ENCODE results near the gene ABCA6.
"Not testable (repeated sequence)": the region's sequence is repeated elsewhere in the genome, so short reads cannot be mapped to it uniquely, and the experiment has no call there.

The ABCA6 gene

DNA sequence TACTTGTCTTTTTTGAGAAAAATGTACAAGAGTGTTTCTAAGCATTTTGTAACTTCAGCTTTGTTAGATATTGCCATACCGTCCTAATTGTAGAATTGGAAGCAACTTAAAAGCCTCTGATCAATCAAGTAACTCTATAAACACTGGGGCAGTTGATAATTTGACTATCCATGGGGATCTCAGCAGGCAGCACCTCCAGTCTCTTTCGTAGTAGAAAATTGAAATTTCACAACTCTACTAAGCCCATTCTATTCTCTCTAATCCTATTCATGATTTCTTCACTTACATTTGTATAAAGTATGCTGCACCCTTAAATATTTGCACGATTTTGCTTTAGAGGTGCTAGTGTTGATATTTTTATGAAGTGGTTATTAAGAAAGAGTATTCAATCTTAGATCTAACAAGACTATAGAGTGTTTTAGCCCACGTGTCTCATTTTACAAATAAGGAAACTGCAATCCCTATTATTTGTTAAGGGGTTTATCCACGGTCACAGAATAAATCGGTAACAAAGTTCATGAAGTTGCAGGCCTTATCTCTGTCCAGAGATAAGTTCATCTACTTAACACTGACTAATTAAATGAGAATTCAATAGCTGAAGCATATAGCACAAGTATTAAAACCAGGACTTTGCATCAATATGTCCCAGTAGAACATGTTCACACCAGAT lies 10.9 kb downstream of the ABCA6 start:
- DNase-seq: no peak

DNA sequence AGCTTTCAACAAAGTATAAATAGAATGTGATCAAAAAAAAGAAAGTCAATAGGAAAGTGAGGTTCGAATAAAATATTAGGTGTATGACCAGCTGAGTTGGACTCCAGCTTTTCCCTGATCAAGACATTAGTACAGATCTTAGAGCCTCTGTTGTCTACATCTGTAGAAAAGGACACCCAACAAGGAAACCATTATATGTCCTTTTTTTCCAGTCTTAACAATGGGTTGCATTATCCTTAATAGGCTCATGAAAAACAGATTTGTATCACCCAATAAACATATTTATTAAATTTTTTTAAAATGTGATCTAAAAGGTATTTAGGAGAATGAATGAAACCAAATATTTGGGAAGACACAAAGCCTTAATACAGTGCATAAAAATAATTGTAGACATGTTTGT lies 18.1 kb downstream of the ABCA6 start:
- DNase-seq: no peak

DNA sequence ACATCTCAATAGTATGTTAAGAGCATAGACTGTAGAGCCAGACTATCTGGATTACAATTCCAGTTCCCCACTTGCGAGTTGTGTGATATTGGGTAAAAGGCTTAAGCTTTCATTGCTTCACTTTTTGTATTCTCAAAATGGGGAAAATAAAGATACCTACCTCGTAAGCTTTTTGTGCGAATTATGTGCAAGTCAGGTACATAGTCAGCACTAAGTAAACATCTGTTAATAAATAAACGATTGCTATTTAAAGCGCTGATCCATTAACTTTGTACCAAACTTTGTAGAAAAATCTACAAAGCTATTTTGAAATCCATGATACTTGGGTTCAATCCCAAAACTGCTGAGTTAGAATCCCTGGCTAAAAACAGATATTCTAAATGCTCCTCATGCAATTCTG lies 19.6 kb downstream of the ABCA6 start:
- DNase-seq: no peak

DNA sequence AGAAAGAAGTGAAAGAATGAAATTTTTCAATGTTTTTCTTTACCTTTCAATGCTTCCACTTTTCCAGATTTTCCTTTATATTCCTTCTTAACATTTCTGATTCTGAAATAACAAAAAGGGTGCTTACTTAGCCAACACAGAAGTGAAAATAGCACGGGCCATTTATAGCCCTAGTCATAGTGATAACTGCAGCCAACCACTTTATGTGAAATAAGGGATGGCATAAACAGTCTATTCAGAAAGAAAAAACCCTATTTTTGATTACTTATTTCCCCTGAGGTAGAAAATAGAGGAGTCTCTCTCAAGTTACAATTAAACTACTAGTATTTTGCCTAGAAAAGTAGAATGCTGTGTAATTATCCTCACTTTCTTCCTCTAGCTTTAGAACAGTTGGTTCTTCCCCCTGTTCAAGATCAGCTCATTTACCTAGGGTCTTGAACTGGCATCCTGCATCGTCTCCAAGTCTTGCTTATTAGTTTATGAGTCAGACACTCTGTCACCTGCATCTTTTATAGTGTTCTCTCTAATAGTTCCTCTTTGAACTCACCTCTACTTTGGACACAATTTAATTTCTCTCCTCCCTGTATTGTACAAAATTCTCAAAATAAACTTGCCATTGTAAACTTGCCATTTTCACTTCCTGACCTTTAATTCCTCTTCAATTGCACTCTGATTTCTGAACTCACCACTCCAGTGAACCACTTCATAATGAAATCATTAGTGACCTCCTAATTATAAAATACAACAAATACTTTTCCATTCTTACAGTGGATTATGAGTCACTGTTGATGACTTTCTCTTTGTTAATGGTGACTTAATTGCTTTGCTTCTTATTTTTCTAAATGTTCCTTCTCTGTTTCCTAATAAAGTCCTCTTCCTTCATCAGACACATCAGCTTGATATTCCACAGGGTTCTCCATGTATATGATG lies 23.6 kb downstream of the ABCA6 start:
- DNase-seq: no peak

DNA sequence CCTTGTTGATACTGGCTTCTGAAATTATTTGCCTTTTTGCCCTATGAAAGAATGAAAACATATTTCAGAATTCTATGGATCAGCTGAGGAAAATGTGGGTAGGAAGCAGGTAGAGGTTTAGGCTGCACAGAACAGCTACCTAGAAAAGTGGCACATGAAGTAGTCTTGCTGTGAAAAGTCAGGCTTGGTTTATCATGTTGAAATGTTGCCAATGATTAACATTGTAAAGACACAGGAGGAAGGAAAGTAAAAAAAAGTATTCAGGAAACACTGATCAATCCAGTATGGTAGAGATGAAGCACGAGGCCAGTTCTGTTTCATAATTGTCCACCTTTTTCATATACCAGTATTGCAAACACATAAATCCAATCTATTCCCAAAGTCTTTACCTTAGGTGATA lies 29.9 kb downstream of the ABCA6 start:
- DNase-seq: no peak

DNA sequence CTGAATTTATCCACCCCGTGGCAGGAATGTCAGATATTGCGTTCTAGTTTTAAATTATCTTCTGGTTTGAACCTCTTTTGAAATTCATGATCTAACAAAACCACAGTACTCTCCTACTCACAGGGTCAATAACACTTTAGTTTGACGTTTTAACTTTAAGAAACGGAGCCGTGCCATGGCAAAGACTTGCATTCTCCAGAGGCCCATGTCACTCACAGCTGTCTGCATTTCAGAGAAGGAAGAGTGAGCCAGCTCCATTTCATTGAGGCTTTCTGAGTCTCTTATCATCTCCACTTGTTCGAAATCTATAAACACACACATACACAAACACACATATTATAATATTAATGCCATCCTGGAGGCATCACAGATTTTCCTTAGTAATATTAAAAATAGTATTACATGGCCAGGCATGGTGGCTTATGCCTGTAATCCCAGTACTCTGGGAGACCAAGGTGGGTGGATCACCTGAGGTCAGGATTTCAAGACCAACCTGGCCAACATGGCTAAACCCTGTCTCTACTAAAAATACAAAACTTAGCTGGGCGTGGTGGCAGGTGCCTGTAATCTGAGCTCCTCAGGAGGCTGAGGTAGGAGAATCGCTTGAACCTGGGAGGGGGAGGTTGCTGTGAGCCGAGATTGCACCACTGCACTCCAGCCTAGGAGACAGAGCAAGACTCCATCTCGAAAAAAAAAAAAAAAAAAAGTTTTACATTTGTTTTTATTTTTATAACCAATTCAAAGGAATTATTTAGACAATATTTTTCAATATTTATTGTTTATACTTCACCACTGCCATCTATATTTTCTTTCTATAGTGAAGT lies 35.6 kb downstream of the ABCA6 start:
- no peak for DNase-seq

DNA sequence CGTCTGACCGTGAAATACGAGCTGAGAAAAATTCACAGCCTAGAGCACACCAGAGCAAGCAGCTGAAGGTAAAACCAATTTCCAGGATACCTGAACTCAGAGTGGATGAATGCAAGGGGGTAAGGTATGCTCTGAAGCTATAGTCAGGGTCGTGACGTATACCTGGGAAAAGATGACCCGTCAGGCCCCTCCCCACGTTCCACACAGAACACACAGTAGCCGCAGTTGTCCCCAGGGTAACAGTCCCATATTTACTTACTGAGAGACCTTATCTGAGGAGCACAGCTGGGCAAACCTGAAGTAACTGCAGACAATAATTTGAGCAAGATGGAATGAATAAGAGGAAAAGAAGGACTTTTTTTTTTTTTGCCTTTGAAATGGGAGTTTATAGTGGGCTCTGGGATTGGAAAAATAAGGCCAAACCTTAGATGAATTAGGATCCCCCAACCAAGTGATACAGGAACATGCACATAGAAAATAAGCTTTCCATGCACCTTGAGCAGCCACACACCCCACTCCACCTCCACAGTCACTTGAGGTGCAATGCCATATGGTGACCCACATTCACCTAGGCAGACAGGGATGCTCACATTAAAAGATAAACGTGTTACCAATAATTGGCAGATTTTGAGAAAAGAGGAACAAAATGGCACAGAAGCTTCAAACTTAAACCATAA lies 38.0 kb downstream of the ABCA6 start:
- DNase-seq: no peak

DNA sequence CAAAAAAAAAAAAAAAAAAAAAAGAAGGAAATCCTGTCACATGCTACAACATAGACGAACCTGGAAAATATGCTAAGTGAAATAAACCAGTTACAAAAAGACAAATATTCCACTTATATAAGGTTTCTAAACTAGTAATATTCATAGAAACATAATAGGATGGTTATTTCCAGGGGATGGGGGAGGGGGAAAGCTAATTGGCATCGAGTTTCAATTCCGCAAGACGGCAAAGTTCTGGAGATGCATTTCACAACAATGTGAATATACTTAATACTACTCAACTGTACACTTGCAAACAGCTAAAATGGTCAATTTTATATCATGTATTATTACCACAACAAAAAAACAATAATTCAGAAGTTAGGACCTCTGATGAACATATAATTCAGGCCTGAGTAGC lies 43.1 kb downstream of the ABCA6 start:
- no peak for DNase-seq

DNA sequence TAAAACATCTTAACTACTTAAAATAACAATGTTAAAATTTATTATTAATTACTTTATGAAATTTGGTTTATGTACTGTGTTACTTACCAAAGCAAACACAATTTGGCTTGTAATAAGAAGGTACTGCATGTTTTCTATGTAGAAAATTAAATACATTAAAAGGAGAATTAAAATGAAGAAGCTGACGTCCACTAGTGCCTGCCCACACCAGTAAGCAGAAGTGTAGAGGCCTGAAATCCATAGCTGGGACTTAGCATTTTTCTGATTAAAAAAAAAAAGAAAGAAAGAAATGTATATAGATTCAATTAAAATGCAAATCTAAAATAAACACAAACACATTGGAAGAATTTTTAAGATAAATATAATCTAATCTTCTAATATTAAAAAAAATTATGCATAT lies 45.2 kb downstream of the ABCA6 start:
- DNase-seq: no peak

DNA sequence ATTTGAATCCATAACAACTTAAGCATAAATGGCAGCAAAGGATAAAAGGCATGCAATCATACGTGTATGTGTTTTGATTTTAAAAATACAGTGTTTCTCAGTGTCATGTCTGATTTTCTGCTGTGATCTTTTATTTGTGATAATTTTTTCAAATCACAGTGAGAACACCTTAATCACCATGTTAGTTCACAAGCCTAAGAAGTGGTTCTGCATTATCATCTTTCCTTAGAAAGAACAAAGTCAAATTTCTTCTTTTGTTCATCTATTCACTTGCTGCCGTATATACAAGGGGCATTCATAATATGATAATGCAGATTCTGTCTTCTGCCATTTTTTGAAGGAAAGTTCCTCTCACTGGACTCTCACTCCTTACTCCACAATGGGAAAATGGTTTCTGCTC lies 47.7 kb downstream of the ABCA6 start:
- DNase-seq: no peak

DNA sequence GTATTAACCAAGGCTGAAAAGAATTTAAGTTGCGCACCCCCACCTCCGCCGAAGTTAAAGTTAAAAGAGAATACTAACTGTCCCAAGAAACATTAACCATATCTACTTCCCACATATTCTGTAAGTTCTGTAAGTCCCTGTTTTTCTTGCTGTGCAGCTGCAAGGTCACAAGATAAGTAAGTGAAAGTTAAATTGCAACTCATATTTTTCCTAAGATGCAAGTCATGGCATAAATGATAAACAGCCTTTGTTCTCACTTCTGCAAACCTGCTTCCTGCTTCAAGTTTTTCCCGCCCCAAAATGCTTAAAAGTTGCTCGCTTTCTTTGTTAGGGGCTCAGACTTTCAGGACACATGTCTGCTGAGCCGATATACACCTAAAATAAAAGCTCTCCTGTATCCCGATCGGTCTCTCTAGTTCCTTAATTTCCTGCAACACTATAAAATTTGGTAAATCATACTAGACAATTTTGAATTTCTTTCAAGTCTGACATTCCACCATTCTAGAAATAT lies 48.4 kb downstream of the ABCA6 start:
- DNase-seq: no peak

DNA sequence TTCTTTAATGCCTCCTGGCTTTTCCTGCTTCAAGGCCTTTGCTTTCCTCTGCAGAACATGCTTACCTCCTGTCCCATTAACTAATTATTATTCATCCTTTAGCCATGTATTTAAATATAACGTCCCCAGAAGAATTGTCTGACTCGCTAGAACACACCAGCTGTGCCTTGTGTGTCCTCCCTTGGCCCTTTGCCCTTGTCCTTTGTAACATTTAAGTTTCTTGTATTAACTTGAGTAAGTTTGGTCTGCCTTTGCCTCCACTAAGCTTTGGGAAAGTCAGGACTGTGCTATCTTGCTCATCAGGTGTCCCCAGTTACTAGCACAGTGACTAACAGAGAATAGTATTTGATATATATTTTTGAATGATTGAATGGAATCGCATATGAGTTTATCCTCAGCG lies 51.3 kb downstream of the ABCA6 start:
- no peak for DNase-seq

DNA sequence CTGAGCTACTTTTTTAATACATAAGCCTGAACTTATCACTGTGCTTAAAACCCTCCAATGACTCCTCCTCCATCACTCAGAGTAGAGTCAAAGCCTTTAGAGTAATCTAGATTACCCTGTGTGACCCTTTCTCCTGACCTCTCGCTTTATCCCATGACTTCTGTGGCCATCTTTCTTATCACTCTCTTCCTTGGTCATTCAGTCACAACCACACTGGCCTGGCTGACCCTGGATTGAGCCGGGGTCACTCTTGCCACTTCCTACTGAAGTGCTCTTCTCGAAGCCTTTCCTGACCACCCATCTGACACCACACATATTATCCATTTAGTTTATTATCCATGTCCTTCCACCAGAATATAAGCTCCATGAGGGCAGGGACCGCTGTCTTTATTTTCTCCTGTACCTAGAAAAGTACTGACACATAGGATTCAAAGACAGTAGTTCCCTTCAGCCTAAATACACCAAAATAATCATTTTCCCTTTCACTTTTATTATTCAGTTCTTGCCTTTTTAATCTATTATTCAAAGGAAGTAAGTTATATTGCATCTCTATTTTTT lies 53.0 kb downstream of the ABCA6 start:
- DNase-seq: no peak

DNA sequence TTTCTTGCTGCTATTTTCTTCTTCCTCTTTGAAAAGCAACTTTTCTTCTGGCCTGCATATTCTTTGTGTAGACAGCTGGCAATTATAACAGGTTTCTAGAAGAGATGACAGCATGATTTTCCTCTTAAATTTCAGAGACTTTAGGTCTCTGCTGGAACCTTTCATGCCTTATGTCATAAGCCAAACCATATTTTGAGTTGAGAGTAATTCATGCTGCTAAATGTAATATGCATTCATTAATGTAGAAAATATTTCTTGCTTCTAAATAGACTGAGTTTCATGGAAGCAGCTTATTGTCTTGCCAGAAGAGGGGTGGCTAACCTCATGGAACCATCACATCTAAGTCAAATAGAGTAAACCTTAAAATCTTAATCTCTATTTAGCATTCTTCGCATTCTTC lies 55.1 kb downstream of the ABCA6 start:
- no peak for DNase-seq

DNA sequence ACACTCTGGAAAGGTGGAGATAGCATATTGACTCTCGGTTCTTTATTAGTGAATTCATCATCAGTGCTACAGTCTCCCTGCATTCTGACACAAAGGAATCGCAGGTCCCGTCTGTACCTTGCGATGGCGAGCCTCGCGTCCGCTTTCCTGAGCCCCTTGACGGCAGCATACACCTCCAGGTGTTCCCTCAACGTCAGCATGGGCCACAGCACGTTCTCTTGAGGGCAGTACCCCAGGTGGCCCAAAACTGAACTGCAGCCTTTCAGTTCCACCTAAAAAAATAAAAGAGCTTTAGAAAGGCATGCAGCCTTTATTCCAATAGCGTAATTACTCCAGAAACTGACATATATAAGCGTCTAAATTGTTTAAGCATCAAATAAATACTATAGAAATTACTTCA lies 56.8 kb downstream of the ABCA6 start:
- DNase-seq: no peak

DNA sequence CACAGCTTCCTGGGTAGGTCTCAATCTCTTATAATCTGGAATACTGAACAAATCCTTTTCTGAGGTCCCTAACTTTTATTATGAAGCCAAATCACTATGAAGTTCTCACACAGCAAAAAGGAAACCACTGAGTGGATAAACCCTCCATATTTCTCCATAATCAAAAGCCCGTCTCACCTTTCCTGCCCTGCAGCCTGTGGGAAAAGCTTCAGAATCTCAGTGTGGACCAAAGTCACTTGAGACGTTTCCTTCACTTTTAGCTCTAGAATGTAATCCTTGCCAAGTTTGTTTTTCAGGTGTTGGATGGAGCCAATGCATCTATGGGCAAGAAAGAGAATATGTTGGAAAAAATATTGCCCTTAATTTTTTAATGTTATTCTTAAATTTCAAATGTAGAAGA lies 59.0 kb downstream of the ABCA6 start:
- no peak for DNase-seq

DNA sequence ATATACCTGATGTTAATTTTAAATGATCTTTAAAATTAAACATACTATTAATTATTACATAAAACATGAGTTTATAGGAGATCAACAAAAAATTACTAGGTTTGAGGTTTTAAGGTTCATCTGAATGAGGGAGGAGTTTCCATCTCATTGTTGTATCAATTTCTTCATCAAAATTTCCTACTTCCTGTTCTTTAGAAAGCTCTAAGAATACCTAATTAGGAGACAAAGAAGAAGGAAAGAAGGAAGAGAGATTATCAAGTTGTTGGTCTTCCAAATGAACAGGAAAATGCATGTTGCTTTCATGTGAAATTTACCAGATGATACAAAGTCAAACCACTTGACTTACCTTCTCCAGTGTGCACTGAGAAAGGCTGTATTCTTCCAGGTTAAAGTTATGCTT lies 62.8 kb downstream of the ABCA6 start:
- no peak for DNase-seq

DNA sequence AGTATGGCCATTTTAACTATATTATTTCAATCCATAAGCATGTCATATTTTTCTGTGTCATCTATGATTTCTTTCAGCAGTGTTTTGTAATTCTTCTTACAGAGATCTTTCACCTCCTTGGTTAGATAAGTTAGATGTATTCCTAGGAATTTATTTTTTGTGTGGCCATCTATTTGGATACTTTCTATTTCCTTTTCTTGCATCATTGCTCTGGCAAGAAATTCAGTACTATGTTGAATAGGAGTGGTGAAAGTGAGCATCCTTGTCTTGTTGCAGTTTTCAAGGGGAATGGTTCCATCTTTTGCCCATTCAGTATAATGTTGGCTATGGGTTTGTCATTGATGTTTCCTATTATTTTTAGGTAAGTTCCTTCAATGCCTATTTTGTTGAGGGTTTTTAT lies 65.9 kb downstream of the ABCA6 start:
- DNase-seq: no peak

DNA sequence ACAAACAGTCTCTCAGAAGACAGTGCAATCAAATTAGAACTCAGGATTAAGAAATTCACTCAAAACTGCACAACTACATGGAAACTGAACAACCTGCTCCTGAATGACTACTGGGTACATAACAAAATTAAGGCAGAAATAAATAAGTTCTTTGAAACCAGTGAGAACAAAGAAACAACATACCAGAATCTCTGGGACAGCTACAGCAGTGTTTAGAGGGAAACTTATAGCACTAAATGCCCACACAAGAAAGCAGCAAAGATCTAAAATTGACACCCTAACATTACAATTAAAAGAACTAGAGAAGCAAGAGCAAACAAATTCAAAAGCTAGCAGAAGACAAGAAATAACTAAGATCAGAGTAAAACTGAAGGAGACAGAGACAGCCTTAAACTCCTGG lies 68.3 kb downstream of the ABCA6 start:
- not testable (repeated sequence) for DNase-seq

DNA sequence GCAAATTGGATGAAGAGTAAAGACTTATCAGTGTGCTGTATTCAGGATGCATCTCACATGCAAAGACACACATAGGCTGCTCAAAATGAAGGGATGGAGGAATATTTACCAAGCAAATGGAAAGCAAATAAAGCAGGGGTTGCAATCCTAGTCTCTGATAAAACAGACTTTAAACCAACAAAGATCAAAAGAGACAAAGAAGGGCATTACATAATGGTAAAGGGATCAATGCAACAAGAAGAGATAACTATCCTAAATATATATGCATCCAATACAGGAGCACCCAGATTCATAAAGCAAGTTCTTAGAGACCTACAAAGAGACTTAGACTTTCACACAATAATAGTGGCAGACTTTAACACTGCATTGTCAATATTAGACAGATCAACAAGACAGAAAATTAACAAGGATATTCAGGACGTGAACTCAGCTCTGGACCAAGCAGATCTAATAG lies 68.9 kb downstream of the ABCA6 start:
- DNase-seq: not testable (repeated sequence)

DNA sequence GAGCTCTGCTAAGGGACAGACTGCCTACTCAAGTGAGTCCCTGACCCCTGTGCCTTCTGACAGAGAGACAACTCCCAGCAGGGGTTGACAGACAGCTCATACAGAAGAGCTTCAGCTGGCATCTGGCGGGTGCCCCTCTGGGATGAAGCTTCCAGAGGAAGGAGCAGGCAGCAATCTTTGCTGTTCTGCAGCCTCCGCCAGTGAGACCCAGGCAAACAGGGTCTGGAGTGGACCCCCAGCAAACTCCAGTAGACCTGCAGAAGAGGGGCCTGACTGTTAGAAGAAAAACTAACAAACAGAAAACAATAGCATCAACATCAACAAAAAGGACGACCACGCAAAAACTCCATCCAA lies 70.5 kb downstream of the ABCA6 start:
- not testable (repeated sequence) for DNase-seq

Measured in stimulated activated CD4-positive, alpha-beta T cell treated with anti-CD3 and anti-CD28 coated beads, Interleukin-4, amount 100 ng/mL, for 1 hour (primary cell).